ENCODE measurements around the gene RTRAF.

Gene RTRAF

DNA sequence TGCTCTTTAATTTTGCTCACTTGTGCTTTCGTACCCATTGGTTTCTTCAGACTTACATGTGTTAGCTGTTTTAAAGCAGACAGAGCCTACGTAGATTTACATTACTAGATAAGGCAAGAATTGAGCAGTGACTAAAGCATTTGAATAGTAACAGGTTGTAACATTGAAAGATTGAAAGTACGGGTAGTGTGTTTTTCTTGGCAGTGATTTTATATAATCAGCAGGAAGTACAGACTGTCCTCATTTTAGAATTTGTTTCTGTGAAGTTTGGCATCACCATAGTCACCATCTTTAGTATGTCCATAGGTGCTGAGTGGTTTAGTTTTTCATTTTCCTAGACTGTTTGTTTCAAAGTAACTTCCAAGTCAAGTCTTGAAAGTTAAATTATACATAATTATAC is 14.0 kb downstream of the RTRAF start:
- DNase-seq (ENCODE audit: insufficient read length, low spot score) (no peak), FAIRE-seq (no peak)

DNA sequence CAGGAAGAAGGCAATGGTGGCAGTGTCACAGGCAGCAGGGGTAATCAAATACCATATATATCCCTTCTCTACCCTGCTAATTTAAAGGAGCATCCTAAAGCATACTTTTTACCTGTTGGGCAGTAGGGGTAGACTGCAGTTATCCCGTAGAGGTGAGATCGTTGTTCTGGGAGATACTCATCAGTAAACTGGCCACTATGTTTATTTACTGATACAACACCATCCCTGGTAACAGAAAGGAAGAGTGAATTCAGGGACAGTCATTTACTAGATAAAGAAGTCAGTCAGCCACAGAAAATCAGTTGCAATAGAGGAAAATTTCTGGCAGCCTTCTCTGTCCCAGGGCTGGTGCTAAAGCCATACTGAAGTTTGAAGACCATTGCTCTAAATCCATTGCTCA is 16.3 kb downstream of the RTRAF start:
- no peak for FAIRE-seq
- TF ChIP-seq, protein P1, sequence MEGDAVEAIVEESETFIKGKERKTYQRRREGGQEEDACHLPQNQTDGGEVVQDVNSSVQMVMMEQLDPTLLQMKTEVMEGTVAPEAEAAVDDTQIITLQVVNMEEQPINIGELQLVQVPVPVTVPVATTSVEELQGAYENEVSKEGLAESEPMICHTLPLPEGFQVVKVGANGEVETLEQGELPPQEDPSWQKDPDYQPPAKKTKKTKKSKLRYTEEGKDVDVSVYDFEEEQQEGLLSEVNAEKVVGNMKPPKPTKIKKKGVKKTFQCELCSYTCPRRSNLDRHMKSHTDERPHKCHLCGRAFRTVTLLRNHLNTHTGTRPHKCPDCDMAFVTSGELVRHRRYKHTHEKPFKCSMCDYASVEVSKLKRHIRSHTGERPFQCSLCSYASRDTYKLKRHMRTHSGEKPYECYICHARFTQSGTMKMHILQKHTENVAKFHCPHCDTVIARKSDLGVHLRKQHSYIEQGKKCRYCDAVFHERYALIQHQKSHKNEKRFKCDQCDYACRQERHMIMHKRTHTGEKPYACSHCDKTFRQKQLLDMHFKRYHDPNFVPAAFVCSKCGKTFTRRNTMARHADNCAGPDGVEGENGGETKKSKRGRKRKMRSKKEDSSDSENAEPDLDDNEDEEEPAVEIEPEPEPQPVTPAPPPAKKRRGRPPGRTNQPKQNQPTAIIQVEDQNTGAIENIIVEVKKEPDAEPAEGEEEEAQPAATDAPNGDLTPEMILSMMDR (IDR thresholded peaks at IDR 0.05; ENCODE audit: insufficient read depth, missing control alignments), result no peak
- DNase-seq (ENCODE audit: insufficient read length, low spot score), result no peak

More for the DNA sequence above, 14.0 kb downstream of the RTRAF start:
- TF ChIP-seq, protein P1 (IDR thresholded peaks at IDR 0.05; ENCODE audit: insufficient read depth, missing control alignments), result no peak

DNA sequence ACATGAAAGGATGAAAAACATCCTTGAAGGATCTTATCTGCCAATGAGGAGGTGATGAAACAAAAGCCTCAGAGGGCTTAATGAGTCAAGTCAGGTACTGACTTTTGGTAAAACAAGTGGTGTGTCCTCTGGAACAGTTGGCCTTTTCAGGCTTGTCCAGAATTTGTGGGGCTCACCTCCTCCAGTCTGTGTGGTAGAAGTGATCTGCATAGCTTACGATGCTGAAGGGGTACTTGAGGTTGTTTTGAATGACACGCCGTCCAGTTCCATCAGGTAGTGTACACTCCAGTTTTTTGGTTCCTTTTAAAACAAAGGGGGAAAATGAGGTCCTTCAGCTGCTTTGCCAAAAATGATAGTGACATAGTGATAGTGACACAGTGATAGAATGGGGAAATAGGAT is 17.0 kb downstream of the RTRAF start:
- TF ChIP-seq, protein P1 (IDR thresholded peaks at IDR 0.05; ENCODE audit: insufficient read depth, missing control alignments), result no peak
- no peak for FAIRE-seq
- no peak for DNase-seq (ENCODE audit: insufficient read length, low spot score)

DNA sequence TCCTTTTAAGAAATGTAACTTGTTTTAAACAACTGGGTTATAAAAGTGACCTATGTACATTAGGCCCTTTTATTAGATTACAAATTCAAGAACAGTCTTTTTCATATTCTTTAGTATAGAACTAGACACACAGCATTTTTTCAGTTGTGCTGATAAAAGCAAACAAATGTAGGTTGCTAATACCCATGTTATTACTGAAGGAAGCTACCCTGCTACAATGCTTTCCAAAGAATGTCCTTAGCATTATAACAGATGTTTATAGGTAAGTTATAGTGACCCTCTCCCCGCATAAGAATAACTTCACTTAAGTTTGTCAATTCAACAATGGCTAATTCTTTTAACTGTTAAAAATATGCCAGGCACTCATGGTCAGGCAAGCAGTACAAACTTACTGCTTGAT is 17.9 kb downstream of the RTRAF start:
- no peak for FAIRE-seq

DNA sequence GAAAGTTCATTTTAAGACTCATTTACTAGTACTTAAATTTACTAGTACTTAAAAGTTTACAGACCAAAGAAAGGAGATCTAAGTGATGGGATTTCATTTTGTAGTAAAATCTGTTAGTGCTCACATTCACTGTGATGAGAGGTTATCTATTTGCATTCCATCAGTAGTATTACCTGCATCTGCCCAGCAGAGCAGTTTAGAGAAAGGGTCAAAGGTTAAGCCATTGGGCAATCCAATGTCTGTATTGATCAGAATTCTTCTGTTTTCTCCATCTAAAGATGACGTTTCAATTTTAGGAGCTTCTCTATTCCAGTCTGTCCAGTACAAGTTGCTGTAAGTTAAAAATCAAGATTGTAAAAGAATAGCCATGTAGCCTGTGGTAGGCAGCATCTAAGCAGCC is 18.3 kb downstream of the RTRAF start:
- TF ChIP-seq, protein P1 (IDR thresholded peaks at IDR 0.05; ENCODE audit: insufficient read depth, missing control alignments), result no peak
- DNase-seq (ENCODE audit: insufficient read length, low spot score), result no peak
- no peak for FAIRE-seq

More for the DNA sequence above, 17.9 kb downstream of the RTRAF start:
- no peak for DNase-seq (ENCODE audit: insufficient read length, low spot score)
- TF ChIP-seq, protein P1 (IDR thresholded peaks at IDR 0.05; ENCODE audit: insufficient read depth, missing control alignments), result no peak

DNA sequence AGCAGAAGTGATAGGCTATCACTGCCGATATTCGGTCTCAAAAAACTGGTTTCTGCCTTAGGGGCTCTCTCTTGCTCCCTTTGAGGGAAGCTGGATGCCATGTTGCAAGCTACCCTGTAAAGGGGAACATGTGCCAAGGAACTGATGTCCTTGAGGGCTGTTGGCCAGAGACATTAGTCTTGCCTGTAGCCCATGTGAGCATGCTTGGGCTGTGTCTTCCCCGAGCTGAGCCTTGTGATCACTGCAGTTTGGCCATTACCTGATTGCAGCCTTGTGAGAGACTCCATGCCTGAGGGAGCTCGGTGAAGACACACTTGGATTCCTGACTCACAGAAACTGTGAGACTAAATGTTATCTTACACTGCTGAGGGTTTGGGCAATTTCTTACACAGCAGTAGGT is 18.8 kb downstream of the RTRAF start:
- FAIRE-seq (no peak), DNase-seq (ENCODE audit: insufficient read length, low spot score) (no peak)

DNA sequence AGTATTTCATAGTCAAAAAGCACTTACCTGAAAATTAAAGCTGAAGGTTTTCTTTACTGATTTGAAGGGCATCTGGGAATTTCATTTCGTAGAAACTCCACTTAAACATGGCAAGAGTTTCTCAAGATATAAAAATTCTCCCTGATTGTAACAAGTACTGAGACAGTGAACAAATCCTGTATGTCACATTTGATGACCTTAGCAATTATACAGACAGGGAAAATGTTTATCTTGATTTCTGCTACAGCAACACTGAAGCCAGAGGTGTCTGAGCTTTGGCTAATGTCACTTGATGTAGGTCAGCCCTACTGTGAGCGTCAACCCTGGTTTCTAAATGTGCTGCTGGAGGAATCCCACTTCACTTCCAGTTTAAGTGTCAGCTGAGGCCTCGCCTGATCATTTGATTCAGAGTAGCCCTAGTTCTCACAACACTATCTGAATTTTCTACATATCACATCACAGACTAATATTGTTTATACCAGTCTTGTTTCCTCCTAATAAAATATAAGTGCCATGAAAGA is 20.9 kb downstream of the RTRAF start:
- no peak for FAIRE-seq
- DNase-seq (ENCODE audit: insufficient read length, low spot score), result no peak
- TF ChIP-seq, protein P1 (IDR thresholded peaks at IDR 0.05; ENCODE audit: insufficient read depth, missing control alignments), result no peak

More for the DNA sequence above, 18.8 kb downstream of the RTRAF start:
- TF ChIP-seq, protein P1 (IDR thresholded peaks at IDR 0.05; ENCODE audit: insufficient read depth, missing control alignments), result no peak
